ENCODE results near the gene XKR7.

XKR7 gene

GRCh38 chr20:32050851-32051556 is 83.1 kb downstream of the XKR7 start:
- no peak for DNase-seq

- no peak for DNase-seq
Observed at GRCh38 chr20:32051720-32052089, 83.8 kb downstream of the XKR7 start.

GRCh38 chr20:32052090-32052777 is 84.3 kb downstream of the XKR7 start, which contains the start of gene HCK:
Gene HCK (plus strand): TSS chr20:32052242.
- DNase-seq = no peak

- DNase-seq = no peak
Observed at GRCh38 chr20:32052778-32053362, 84.9 kb downstream of the XKR7 start.

Data from T-helper 9 cell (primary cell).